Astrocyte (in vitro differentiated cells and primary cell): ENCODE data around the gene CDS2.

Experiments
- CTCF ChIP-seq: IDR thresholded peaks from 2 replicates; pipeline ENCODE4 v1.5.1; 2011; ENCODE audit warnings: low read depth, mild to moderate bottlenecking, inconsistent platforms, low read length, moderate library complexity; ENCODE audit not compliant: insufficient read depth
- EZH2 ChIP-seq: IDR thresholded peaks from 2 replicates; pipeline ENCODE4 v1.6.1; 2012; ENCODE audit warnings: mild to moderate bottlenecking, low read length, inconsistent platforms; ENCODE audit not compliant: insufficient read depth

- TF ChIP-seq CTCF: no peak
- TF ChIP-seq EZH2: no peak
Measured at GRCh38 chr20:5088688-5089087, 38.1 kb upstream of the CDS2 start.
